Measurements from ENCODE around the gene TMEM17. TPM values are rescaled to one million over a fixed set of nuclear protein-coding genes. Genes with fewer than 3 reads are reported as not detected.
"Not testable (repeated sequence)": the region's sequence is repeated elsewhere in the genome, so short reads cannot be mapped to it uniquely, and the experiment has no call there.

The TMEM17 gene, protein sequence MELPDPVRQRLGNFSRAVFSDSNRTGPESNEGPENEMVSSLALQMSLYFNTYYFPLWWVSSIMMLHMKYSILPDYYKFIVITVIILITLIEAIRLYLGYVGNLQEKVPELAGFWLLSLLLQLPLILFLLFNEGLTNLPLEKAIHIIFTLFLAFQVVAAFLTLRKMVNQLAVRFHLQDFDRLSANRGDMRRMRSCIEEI
- total RNA-seq: 0.14 and 0.19 TPM in 2 replicates

DNA sequence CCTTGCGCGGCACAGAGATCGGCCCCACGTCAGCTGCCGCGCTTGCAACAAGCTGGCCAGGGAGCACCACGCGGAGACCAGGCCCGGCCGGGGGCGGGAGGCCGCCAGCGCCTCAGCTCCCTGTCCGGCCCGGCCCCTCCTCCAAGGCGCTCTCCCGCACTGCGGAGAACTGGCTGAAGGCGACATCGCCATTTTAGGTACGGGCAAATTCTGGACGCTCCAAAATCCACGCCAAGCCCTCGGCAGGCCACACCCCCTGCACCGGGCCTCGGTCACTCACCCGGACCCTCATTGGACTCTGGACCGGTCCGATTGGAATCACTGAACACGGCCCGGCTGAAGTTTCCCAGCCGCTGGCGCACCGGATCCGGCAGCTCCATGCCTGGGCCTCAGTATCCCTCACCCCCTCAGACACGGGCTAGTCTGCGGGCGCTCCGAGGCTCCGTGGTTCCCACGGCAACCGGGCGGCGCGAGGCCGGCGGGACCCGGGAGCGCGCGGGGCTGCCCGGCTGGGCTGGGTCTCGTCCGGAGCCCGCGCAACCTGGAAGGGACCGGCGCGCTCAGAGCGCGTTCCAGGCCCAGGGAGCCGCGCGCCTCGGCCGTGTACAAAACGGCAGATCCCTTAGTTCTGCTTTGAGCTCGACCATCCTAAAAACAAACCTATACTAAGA is at the start of gene TMEM17:
TSS of gene TMEM17 (minus strand) at position 446 of the 671 bp plus-strand sequence. CDS start at position 380, 66 bp downstream.
- peaks cover 35% of the 10 kb centered on the region for H3K27me3 Mint-ChIP-seq
- peak; percentile 74 for DNase-seq
- intact Hi-C loops (cut with micrococcal nuclease): loop anchor here (1.0 kb wide), 1 partner anchor 199 kb away; the partner anchor contains the start of gene EHBP1
- H3K36me3 Mint-ChIP-seq (ENCODE audit: low read depth): no peaks in the 10 kb centered on the region
- peak within 1 kb of the TSS; percentile 82 for H3K4me3 Mint-ChIP-seq
- peak within 1 kb of the TSS; percentile 54 for H3K27ac Mint-ChIP-seq
- H3K4me1 Mint-ChIP-seq: peaks cover 8% of the 10 kb centered on the region
- no peaks in the 10 kb centered on the region for H3K9me3 Mint-ChIP-seq

DNA sequence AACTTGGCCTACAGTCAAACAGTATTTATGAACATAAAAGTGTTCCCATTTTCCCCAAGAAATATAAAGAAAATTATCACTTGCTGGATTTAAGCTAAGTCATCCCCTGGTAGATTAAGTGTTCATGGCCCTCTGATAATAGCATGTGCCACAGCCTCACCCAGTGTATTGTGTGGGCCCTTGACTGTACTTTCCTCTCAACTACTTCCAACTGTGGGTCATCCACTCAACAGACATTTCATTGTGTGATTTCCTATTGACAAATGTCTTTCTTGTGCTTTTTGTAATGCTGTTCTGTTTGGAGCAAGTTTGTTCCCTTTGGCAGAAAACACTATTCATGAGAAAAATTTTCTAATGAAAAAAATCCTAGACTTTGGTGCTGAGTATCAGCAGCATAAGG is 48.4 kb upstream of the TMEM17 start:
- Mint-ChIP-seq H3K27ac (no peak overlapping the region), H3K27me3 (peaks cover 3% of the 10 kb centered on the region), H3K4me1 (no peaks in the 10 kb centered on the region), H3K36me3 (ENCODE audit: low read depth) (no peaks in the 10 kb centered on the region), H3K9me3 (no peaks in the 10 kb centered on the region), H3K4me3 (no peak overlapping the region)
- intact Hi-C loops (cut with micrococcal nuclease): no loop called here
- no peak for DNase-seq

DNA sequence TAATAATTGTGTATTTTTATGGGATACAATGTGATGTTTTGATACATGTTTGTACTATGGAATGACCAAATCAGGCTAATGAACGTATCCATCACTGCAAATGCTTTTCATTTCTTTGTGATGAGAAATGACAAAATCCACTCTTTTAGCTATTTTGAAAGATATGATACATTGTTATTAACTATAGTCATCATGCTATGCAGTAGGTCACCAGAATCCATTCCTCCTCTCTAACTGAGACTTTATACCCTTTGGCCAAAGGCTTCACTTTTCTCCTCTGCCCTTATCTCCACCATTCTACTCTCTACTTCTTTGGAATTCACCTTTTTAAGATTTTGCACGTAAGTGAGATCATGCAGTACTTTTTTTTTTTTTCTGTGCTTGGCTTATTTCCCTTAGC is 44.5 kb upstream of the TMEM17 start:
- intact Hi-C loops (cut with micrococcal nuclease): no loop called here
- no peak for DNase-seq
- Mint-ChIP-seq H3K36me3 (ENCODE audit: low read depth) (no peaks in the 10 kb centered on the region), H3K9me3 (no peaks in the 10 kb centered on the region), H3K4me1 (no peaks in the 10 kb centered on the region), H3K4me3 (no peak overlapping the region), H3K27me3 (no peaks in the 10 kb centered on the region), H3K27ac (no peak overlapping the region)

DNA sequence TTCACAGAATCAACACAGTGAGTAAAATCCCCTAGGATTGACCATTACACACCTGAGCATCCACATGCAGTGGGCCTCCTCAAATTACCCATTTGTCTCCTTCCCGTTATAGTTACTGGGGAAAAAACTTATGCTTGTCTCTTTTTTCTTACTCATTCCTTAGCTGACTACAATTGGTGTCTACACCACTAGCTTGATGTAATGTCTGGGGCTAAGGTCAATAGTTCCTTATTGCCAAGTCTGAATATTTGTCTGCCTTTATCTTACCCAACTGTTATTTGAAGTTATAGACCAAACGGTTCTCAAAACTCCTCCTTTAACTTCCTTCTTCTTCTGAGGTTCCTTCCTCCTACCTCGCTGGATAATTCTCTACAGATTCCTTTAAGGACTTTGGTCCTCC is 41.9 kb upstream of the TMEM17 start:
- Mint-ChIP-seq H3K4me3 (no peak overlapping the region), H3K27me3 (no peaks in the 10 kb centered on the region), H3K4me1 (no peaks in the 10 kb centered on the region), H3K9me3 (no peaks in the 10 kb centered on the region), H3K27ac (no peak overlapping the region), H3K36me3 (ENCODE audit: low read depth) (no peaks in the 10 kb centered on the region)
- intact Hi-C loops (cut with micrococcal nuclease): no loop called here
- no peak for DNase-seq

DNA sequence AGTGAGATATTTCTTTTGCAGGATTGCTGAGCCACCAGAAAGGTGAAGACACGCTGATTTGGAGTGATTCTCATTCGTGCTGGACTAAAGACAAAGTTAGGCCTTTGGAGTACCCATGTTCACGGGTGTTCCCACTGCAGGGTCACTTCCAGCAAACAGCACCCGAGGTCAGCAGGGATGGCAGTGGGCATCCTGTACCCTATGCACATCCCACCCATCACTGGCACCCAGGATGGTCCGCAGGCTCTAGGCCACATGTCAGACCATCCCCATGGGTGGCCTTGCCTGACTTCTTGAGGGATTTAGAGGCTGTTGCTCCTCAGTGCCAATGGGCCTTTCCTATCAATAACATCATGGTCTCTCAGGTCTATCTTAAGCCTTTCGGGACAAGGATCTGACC is 39.3 kb upstream of the TMEM17 start:
- H3K27me3 Mint-ChIP-seq: no peaks in the 10 kb centered on the region
- no peak overlapping the region for H3K27ac Mint-ChIP-seq
- no peak for DNase-seq
- intact Hi-C loops (cut with micrococcal nuclease): no loop called here
- H3K36me3 Mint-ChIP-seq (ENCODE audit: low read depth): no peaks in the 10 kb centered on the region
- no peaks in the 10 kb centered on the region for H3K4me1 Mint-ChIP-seq
- no peaks in the 10 kb centered on the region for H3K9me3 Mint-ChIP-seq
- H3K4me3 Mint-ChIP-seq: no peak overlapping the region

DNA sequence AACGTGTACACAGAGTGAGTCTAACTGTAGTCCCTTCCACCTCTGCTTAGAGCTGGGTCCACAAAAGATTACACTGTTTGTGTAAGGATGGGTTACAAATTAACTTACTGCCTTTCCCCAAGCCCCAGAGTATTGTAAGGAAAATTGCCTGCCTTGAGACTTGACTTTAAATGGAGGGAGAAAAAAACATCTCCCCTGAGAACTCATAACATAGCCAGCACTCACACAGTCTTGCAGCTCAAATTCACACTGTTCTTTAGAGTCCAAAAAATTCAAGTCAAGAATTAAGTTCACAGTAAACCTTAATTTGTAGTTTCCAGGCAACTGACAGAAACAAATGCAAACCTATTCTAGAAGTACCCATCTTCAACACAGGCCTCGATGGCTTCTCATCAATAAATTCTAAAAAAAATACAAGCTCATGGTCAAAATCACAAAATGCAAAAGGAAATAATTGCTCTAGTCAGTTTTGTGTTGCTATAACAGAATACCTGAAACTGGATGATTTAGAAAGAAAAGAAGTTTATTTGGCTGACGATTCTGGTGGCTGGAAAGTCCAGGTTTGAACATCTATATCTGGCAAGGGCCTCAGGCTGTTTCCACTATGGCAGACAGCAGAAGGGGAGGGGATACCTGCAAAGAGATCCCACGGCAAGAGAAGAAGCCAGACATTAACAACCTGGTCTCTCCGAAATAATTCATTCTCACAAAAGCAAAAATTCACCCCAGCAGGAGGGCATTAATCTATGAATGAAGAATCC is 34.6 kb upstream of the TMEM17 start:
- Mint-ChIP-seq H3K4me1 (no peaks in the 10 kb centered on the region), H3K4me3 (no peak overlapping the region), H3K36me3 (ENCODE audit: low read depth) (no peaks in the 10 kb centered on the region), H3K9me3 (no peaks in the 10 kb centered on the region), H3K27ac (no peak overlapping the region), H3K27me3 (no peaks in the 10 kb centered on the region)
- intact Hi-C loops (cut with micrococcal nuclease): no loop called here
- DNase-seq: no peak

DNA sequence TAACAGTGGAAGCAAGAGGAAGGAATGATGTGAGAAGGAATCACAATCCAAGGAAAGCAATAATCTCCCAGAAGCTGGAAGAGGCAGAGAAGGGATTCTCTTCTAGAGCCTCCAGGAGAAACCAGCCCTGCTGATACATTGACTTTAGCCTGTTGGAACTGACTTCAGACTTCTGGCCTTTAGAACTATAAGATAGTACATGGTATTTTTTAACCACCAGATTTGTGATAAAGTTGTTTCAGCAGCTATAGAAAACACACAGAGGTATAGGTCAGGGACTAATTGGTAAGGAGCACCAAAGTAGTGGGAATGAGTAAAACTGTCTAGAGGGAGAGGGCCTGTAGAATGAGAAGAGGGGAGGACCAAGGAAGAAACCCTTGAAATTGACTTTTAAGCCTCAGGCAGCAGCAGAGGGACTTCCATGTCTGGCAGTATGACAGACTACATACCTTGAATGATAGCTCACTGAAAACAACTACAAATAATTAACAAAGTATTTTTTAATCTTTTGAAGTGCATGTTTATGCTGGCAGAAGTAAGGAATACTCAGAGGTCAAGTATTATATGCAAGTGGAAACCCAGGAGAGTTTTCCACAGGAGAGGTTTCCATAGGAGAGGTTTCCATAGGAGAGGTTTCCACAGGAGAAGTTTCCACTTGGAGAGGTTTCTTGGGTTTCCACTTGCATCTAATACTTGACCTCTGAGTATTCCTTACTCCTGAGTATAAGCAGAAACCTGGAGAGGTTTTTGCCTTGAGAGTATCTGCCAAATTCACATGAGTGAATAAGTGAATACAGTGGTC is 33.8 kb upstream of the TMEM17 start:
- no peaks in the 10 kb centered on the region for H3K36me3 Mint-ChIP-seq (ENCODE audit: low read depth)
- DNase-seq: no peak
- peaks cover 4% of the 10 kb centered on the region for H3K9me3 Mint-ChIP-seq
- no peak overlapping the region for H3K4me3 Mint-ChIP-seq
- no peaks in the 10 kb centered on the region for H3K4me1 Mint-ChIP-seq
- intact Hi-C loops (cut with micrococcal nuclease): no loop called here
- no peak overlapping the region for H3K27ac Mint-ChIP-seq
- H3K27me3 Mint-ChIP-seq: no peaks in the 10 kb centered on the region

DNA sequence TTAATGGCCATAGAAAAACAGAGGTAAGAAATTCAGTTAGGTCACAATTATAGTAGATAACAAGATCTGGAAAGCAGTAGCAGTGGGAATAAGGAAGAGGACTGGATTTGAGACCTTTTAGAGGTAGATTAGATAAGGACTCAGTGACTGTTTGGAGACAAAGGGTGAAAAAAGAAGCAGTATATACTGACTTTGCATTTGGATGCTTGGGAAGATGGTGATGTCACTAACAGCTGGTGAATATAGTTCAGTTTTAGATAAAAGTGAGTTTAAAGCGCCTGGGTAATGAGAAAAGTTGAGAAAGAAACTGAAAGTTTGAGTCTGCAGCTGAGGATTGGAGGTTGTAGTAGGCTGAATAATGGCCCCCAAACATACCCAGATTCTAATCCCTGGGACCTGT is 32.8 kb upstream of the TMEM17 start:
- intact Hi-C loops (cut with micrococcal nuclease): no loop called here
- no peak for DNase-seq
- Mint-ChIP-seq H3K4me3 (no peak overlapping the region), H3K4me1 (no peaks in the 10 kb centered on the region), H3K27ac (no peak overlapping the region), H3K36me3 (ENCODE audit: low read depth) (no peaks in the 10 kb centered on the region), H3K9me3 (peaks cover 5% of the 10 kb centered on the region), H3K27me3 (no peaks in the 10 kb centered on the region)

DNA sequence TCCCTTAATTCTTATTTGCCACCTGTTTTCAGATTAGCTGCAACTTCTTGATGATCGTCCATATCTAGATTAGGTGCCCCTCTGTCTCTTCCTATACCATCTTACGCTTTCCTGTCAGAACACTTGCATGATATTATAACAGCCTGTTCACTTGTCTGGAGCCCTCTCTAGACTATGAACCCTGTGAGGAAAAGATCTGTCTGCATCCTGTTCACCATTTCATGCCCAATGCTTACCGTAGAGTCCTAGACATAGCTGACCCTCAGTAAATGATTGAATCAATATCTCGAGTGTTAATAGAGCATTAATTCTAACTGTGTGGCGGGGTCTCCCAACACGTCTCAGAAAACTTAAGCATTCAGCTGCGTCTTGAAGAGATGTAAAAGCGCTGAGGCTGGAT is 31.8 kb upstream of the TMEM17 start:
- no peaks in the 10 kb centered on the region for H3K4me1 Mint-ChIP-seq

DNA sequence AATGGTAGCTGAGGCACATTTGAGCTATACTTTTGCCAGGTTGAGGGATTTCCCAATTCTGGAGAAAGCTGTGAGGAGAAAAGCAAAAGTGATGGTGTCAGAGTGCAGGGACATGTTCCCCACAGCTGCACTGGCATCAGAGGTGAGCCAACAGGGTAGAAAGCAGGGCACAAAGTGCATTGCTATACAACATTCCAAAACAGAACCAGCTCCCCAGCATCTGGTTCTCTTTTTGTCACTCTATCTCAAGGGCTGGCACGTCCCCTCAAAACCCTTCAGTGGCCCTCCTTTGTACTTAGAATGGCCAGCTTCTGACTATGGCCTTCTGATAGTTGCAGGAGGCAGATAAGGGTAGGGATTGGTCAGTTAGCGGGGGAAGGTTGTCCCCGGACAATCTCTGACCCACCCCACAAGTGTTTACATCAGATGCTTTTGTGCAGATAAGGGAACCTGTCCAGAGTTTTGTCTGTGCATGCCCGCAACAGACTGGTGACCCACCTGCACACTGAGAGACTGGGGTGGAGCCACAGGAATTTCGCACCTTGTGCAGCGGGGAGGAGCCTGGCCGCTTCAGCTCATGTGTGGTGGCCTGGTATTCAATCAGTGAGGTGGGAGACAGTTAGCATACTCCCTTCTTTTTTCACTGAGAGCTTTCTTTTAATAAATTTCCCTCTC is 31.0 kb upstream of the TMEM17 start:
- no peak for DNase-seq
- intact Hi-C loops (cut with micrococcal nuclease): no loop called here
- H3K27me3 Mint-ChIP-seq: no peaks in the 10 kb centered on the region
- no peaks in the 10 kb centered on the region for H3K4me1 Mint-ChIP-seq
- peaks cover 5% of the 10 kb centered on the region for H3K9me3 Mint-ChIP-seq
- no peak overlapping the region for H3K4me3 Mint-ChIP-seq
- no peak overlapping the region for H3K27ac Mint-ChIP-seq
- no peaks in the 10 kb centered on the region for H3K36me3 Mint-ChIP-seq (ENCODE audit: low read depth)

More for the DNA sequence above, 31.8 kb upstream of the TMEM17 start:
- H3K27ac Mint-ChIP-seq: no peak overlapping the region
- H3K27me3 Mint-ChIP-seq: no peaks in the 10 kb centered on the region
- H3K4me3 Mint-ChIP-seq: no peak overlapping the region
- DNase-seq: no peak
- peaks cover 5% of the 10 kb centered on the region for H3K9me3 Mint-ChIP-seq
- H3K36me3 Mint-ChIP-seq (ENCODE audit: low read depth): no peaks in the 10 kb centered on the region
- intact Hi-C loops (cut with micrococcal nuclease): no loop called here

DNA sequence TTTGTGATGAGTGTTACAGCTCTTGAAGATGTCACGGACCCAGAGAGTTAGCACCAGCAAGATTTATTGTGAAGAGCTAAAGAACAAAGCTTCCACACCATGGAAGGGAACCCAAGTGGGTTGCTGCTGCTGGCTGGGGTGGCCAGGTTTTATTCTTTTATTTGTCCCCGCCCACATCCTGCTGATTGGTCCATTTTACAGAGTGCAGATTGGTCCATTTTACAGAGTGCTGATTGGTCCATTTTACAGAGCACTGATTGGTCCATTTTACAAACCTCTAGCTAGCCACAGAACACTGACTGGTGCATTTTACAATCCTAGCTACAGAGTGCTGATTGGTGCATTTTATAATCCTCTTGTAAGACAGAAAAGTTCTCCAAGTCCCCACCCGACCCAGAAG is 29.5 kb upstream of the TMEM17 start:
- H3K27me3 Mint-ChIP-seq; H3K4me1 Mint-ChIP-seq; H3K27ac Mint-ChIP-seq; H3K9me3 Mint-ChIP-seq; H3K4me3 Mint-ChIP-seq; H3K36me3 Mint-ChIP-seq (ENCODE audit: low read depth); DNase-seq; intact Hi-C loops (cut with micrococcal nuclease): not testable (repeated sequence)

DNA sequence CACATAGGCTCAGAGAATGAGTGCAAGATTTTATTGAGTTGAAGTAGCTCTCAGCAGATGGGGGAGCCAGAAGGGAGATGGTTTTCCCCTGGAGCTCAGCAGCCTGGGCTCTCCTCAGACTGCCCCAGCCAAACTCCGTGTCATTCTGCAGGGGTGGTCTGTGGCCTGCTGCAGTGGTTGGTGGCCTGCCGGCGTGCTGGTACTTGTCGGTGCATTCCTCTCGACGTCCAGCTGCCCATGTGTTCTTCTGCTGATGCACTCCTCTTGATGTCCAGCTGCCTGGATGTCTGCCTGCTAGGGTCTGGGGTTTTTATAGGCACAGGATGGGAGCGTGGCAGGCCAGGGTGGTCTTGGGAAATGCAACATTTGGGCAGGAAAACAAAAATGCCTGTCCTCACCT is 25.6 kb upstream of the TMEM17 start:
- Mint-ChIP-seq H3K36me3 (ENCODE audit: low read depth) (no peaks in the 10 kb centered on the region), H3K27me3 (peaks cover 2% of the 10 kb centered on the region), H3K4me3 (no peak overlapping the region), H3K4me1 (no peaks in the 10 kb centered on the region), H3K9me3 (peaks cover 5% of the 10 kb centered on the region), H3K27ac (no peak overlapping the region)
- intact Hi-C loops (cut with micrococcal nuclease): no loop called here
- DNase-seq: no peak

DNA sequence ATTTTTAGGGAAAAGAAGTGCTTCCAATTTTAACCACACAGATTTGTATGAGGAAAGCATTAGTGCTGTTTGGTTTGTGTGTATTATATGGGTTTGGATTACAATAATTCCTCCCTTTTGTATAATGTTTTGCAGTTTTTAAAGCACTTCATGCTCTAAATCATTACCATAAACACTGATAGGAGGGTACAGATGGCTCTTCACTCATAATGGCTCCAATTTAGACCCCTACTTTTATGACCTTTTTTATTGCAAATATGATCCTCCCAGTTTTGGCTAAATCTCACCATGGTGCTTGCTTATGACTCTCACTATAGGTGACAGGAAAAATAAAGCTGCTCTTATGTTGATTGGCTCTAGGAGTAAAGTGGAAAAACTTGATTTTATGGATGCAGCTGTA is 23.8 kb upstream of the TMEM17 start:
- Mint-ChIP-seq H3K4me1 (no peaks in the 10 kb centered on the region), H3K27ac (no peak overlapping the region), H3K4me3 (no peak overlapping the region), H3K27me3 (peaks cover 2% of the 10 kb centered on the region), H3K9me3 (peaks cover under 1% of the 10 kb centered on the region), H3K36me3 (ENCODE audit: low read depth) (no peaks in the 10 kb centered on the region)
- intact Hi-C loops (cut with micrococcal nuclease): no loop called here
- no peak for DNase-seq

All from activated CD4-positive, alpha-beta T cell treated with anti-CD3 and anti-CD28 coated beads, Interleukin-2, amount 10 ng/mL, durations not matched to agents 24 days and 14 days (primary cell).